OCI-LY3 (cell line): ENCODE data around the gene BMPR1B.

Experiments used
- H2AFZ ChIP-seq: fragments of 200-600, 300-600 bp; shearing (Covaris generic); 2 replicates; pipeline ENCODE4 v1.6.0; 2014; ENCODE audit warnings: antibody characterized with exemption, low read depth, low read length
- H3K27ac ChIP-seq: fragments of 200-600, 300-600 bp; sonication (generic); 2 replicates; pipeline ENCODE4 v1.5.1; 2014; ENCODE audit warnings: mild to moderate bottlenecking, low read length, moderate library complexity, mixed read lengths
- H3K27me3 ChIP-seq: fragments of 200-600, 300-600 bp; sonication (generic); 2 replicates; pipeline ENCODE4 v1.6.1; 2014; ENCODE audit warnings: low read depth, low read length, mixed read lengths
- H3K36me3 ChIP-seq: fragments of 200-600, 300-600 bp; sonication (generic); replicated peaks from 2 replicates; pipeline ENCODE3; 2014; ENCODE audit warnings: low read depth, low read length, mixed read lengths
- H3K4me1 ChIP-seq: fragments of 300-600, 200-600 bp; sonication (generic); 2 replicates; pipeline ENCODE4 v1.6.1; 2014; ENCODE audit warnings: low read length, mixed read lengths
- H3K4me2 ChIP-seq: fragments of 200-600, 300-600 bp; sonication (generic); 2 replicates; pipeline ENCODE4 v1.6.1; 2014; ENCODE audit warnings: low read length, mixed read lengths
- H3K4me3 ChIP-seq: fragments of 300-600, 200-600 bp; sonication (generic); 2 replicates; pipeline ENCODE4 v1.5.1; 2014; ENCODE audit warnings: antibody characterized with exemption, mild to moderate bottlenecking, low read length, moderate library complexity
- H3K79me2 ChIP-seq: fragments of 300-600, 200-600 bp; shearing (Covaris generic); 2 replicates; pipeline ENCODE4 v1.6.1; 2014; ENCODE audit warnings: mild to moderate bottlenecking, low read length, mixed read lengths
- H3K9ac ChIP-seq: fragments of 300-600, 200-600 bp; shearing (Covaris generic); 2 replicates; pipeline ENCODE4 v1.6.0; 2014; ENCODE audit warnings: mild to moderate bottlenecking, low read length, moderate library complexity
- H3K9me3 ChIP-seq: fragments of 200-600, 300-600 bp; shearing (Covaris generic); 2 replicates; pipeline ENCODE4 v1.6.1; 2014; ENCODE audit warnings: low read length, mixed read lengths; ENCODE audit not compliant: insufficient read depth
- H4K20me1 ChIP-seq: fragments of 200-600, 300-600 bp; sonication (generic); 2 replicates; pipeline ENCODE4 v1.6.1; 2016; ENCODE audit warnings: low read length, mixed read lengths; ENCODE audit not compliant: insufficient read depth
- EZH2phosphoT487 ChIP-seq: fragments of 200-600 bp; shearing (Covaris generic); IDR thresholded peaks from 2 replicates; pipeline ENCODE4 v1.6.1; 2018; ENCODE audit warnings: antibody characterized with exemption, mixed run types, low read depth
- TF ChIP-seq, protein P1 (sequence below): fragments of 200-600, 300-600 bp; sonication (generic); IDR thresholded peaks from 2 replicates; pipeline ENCODE4 v1.5.1; 2014; ENCODE audit warnings: antibody characterized with exemption, low read length, low read depth

Gene BMPR1B

DNA sequence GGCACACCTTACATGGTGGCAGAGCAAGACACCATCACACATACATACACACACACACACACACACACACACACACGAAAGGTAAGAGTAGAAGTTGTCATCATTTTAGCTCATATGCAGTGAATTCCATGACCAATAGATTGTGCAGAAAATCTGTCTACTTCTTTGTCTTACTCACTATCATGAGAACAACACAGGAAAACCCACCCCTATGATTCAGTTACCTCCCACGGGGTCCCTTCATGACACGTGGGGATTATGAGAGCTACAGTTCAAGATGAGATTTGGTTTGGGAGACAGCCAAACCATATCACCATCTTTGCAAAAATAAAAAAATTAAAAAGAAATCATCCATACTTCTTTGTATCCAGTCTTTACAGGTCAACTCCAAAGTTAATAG lies 221.1 kb downstream of the BMPR1B start:
- H3K4me2 ChIP-seq = no peak overlapping the region
- no peak overlapping the region for H2AFZ ChIP-seq
- H3K36me3 ChIP-seq = no peaks in the 10 kb centered on the region
- TF ChIP-seq, protein P1, sequence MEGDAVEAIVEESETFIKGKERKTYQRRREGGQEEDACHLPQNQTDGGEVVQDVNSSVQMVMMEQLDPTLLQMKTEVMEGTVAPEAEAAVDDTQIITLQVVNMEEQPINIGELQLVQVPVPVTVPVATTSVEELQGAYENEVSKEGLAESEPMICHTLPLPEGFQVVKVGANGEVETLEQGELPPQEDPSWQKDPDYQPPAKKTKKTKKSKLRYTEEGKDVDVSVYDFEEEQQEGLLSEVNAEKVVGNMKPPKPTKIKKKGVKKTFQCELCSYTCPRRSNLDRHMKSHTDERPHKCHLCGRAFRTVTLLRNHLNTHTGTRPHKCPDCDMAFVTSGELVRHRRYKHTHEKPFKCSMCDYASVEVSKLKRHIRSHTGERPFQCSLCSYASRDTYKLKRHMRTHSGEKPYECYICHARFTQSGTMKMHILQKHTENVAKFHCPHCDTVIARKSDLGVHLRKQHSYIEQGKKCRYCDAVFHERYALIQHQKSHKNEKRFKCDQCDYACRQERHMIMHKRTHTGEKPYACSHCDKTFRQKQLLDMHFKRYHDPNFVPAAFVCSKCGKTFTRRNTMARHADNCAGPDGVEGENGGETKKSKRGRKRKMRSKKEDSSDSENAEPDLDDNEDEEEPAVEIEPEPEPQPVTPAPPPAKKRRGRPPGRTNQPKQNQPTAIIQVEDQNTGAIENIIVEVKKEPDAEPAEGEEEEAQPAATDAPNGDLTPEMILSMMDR = no peak
- no peak for TF ChIP-seq EZH2phosphoT487
- no peak overlapping the region for H3K9ac ChIP-seq
- no peaks in the 10 kb centered on the region for H3K27me3 ChIP-seq
- no peaks in the 10 kb centered on the region for H3K4me1 ChIP-seq
- H3K9me3 ChIP-seq = no peaks in the 10 kb centered on the region
- no peaks in the 10 kb centered on the region for H3K79me2 ChIP-seq
- H3K4me3 ChIP-seq = no peak overlapping the region
- no peaks in the 10 kb centered on the region for H4K20me1 ChIP-seq
- H3K27ac ChIP-seq = no peak overlapping the region

DNA sequence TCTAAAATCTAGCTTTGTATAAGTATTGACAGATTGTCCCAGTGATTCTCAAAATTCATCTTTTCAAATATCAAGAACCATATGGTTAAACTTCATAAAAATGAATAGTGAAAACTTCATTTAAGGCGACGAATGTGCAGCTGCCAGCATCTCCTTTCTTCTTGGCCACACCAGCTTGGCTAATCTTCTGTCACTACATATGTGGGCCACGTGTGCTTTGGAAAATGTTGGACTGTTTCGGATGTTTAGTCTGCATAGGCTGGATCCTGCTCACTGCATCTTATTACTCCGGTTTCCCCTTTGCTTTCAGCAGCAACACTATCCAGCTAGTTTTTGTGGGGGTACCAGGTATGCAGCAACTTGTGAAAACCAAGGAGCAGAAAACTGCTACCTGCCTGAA lies 221.9 kb downstream of the BMPR1B start:
- Histone ChIP-seq H2AFZ (no peak overlapping the region), H3K27me3 (no peaks in the 10 kb centered on the region), H3K79me2 (no peaks in the 10 kb centered on the region), H3K27ac (no peak overlapping the region), H3K36me3 (no peaks in the 10 kb centered on the region), H3K4me1 (peaks cover under 1% of the 10 kb centered on the region; the same call in 1 of the 2 replicates), H3K4me2 (no peak overlapping the region), H3K9me3 (no peaks in the 10 kb centered on the region), H4K20me1 (no peaks in the 10 kb centered on the region), H3K9ac (no peak overlapping the region), H3K4me3 (no peak overlapping the region)
- TF ChIP-seq EZH2phosphoT487 = no peak
- TF ChIP-seq, protein P1 = no peak

DNA sequence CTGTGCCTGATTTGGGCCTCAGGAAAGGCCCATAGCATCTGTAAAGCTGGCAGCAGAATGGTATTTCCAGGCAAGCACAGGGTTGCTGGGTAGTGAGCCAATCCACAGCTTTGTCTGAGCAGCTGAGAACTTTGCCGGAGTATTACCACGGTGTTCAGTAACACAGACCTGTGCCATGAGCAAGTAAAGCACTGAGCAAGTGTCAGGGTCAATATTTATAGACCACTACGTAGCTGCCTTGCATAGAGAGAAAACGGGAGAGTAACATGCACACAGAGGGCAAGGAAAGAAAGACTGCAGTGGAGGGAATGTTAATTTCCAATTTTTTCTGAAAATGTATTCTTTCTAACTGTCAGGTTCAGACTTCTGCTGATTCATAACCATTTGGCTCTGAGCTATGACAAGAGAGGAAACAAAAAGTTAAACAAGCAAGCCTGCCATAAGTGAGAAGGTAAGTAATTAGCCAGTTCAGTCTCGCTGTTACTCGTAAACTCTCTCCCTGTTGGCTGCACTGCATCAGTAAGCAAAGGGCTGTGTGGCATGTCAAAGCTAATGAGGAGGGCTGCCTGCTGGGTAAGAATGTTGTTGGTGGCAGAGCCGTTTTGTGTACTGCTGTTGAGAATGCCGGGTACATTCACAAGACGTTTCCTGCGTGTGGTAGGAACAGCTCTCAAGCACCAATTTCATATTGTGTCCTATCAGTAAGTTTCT lies 238.1 kb downstream of the BMPR1B start:
- H3K36me3 ChIP-seq = no peaks in the 10 kb centered on the region
- H3K4me2 ChIP-seq = peak overlapping the region; percentile 68
- H4K20me1 ChIP-seq = no peaks in the 10 kb centered on the region
- peak overlapping the region; percentile 22 for H3K9ac ChIP-seq
- peak overlapping the region; percentile 73 for H3K4me3 ChIP-seq
- H3K9me3 ChIP-seq = no peaks in the 10 kb centered on the region
- peak overlapping the region; percentile 99 for H2AFZ ChIP-seq
- TF ChIP-seq, protein P1 = no peak
- TF ChIP-seq EZH2phosphoT487 = no peak
- H3K79me2 ChIP-seq = no peaks in the 10 kb centered on the region
- peaks cover 14% of the 10 kb centered on the region; the same call in 1 of the 2 replicates for H3K4me1 ChIP-seq
- no peak overlapping the region for H3K27ac ChIP-seq
- no peaks in the 10 kb centered on the region for H3K27me3 ChIP-seq

DNA sequence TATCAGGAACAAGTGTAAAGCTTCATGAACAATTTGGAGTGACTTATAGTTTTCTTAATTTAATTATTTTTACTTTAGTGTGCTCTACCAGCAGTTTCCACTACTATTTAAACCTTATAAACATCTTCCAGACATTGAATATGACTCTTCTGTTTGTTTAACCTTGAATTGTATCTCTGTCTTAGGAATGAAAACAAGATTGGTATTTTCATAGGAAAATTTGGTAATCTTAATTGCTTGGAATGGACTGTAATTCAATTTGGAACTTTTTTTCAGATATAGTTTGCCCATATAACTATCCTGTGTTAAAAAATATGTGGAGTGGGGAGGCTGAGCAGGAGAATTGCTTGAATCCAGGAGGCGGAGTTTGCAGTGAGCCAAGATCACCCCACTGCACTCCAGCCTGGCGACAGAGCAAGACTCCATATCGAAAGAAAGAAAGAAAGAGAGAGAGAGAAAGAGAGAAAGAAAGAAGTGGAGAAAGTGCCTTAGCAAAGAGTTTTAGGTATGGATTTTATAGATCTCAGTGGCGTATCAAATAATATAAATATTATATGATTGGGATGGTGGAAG lies 242.4 kb downstream of the BMPR1B start:
- H4K20me1 ChIP-seq = no peaks in the 10 kb centered on the region
- H3K36me3 ChIP-seq = no peaks in the 10 kb centered on the region
- H3K79me2 ChIP-seq = no peaks in the 10 kb centered on the region
- H3K4me1 ChIP-seq = peaks cover 14% of the 10 kb centered on the region; the same call in 1 of the 2 replicates
- H3K9ac ChIP-seq = no peak overlapping the region
- TF ChIP-seq, protein P1 = no peak
- H3K4me2 ChIP-seq = no peak overlapping the region
- no peaks in the 10 kb centered on the region for H3K9me3 ChIP-seq
- no peak overlapping the region for H2AFZ ChIP-seq
- no peaks in the 10 kb centered on the region for H3K27me3 ChIP-seq
- no peak overlapping the region for H3K4me3 ChIP-seq
- no peak overlapping the region for H3K27ac ChIP-seq
